Motor neuron (in vitro differentiated cells): ENCODE data around the gene TENT5C. TPM values are rescaled to one million over a fixed set of nuclear protein-coding genes. Genes with fewer than 3 reads are reported as not detected.

Experiments
- ATAC-seq, 8 experiments: fragments of 200-7000 bp; cut with Tn5 transposase; replicated peaks in 6 of 8; 2 replicates each; pipeline ENCODE4 v1.8.0; 2021; ENCODE audit warnings: mild to moderate bottlenecking in 8 of 8, moderate library complexity in 8 of 8
- H3K27ac ChIP-seq, 2 donors: fragments of 250-450 bp; sonication (Bioruptor Pico); 2 replicates each; pipeline ENCODE4 v1.9.0; 2021; ENCODE audit warnings: antibody characterized with exemption in 2 of 2, mild to moderate bottlenecking in 2 of 2, moderate library complexity in 1 of 2
- H3K4me1 ChIP-seq, 2 donors: fragments of 250-450 bp; sonication (Bioruptor Pico); replicated peaks in 1 of 2; 2 replicates each; pipeline ENCODE4 v1.6.1; 2021; ENCODE audit warnings: antibody characterized with exemption in 2 of 2, mild to moderate bottlenecking in 2 of 2, moderate library complexity in 1 of 2
- H3K4me3 ChIP-seq, 5 donors: fragments of 250-450 bp; sonication (Bioruptor Pico); 2 replicates each; pipeline ENCODE4 v1.9.0; 2021; ENCODE audit warnings: antibody characterized with exemption in 5 of 5, mild to moderate bottlenecking in 5 of 5, moderate library complexity in 4 of 5
- WGBS, 10 experiments: fragments of 450-650 bp; shearing (Covaris generic); methylation state at CpG; one replicate each; pipeline ENCODE4 v1.0.0; 2022; 5-methylcytosine and 5-hydroxymethylcytosine counted together
- in situ Hi-C, 9 experiments: fragments of 400-800 bp; cut with MboI; loops; one replicate each; pipeline ENCODE4 v1.15.0; 2021; ENCODE audit warnings: low sequenced_read_pairs in 9 of 9, low pct_unique_long_range_greater_than_20kb in 2 of 9; ENCODE audit not compliant: unreplicated experiment in 9 of 9
- total RNA-seq, 8 experiments: library from RNA; unstranded; fragments of 300-600 nt; gene quantifications; 2 replicates each; pipeline versions ENCODE4 v1.2.3 to v1.2.4, GENCODE V29; 2022

Gene TENT5C
- total RNA-seq, 8 experiments from 2014 or later, result 0.05 to 1.4 (median 0.56) TPM

- no peaks in the 10 kb centered on the region for H3K4me1 ChIP-seq
- no peak overlapping the region for H3K27ac ChIP-seq
- 0 to 95% (median 78%) methylated on average over 1 to 13 of the region's 13 CpGs; no CpG with 5 or more reads in 2 of the 10 experiments for WGBS, 10 experiments
- no peak overlapping the region for H3K4me3 ChIP-seq
- ATAC-seq, result no peak
- in situ Hi-C loops, result no loop called here
Observed at GRCh38 chr1:117586747-117587498, 18.9 kb upstream of the TENT5C start.

- Histone ChIP-seq H3K27ac (no peak overlapping the region), H3K4me1 (no peaks in the 10 kb centered on the region), H3K4me3 (no peak overlapping the region)
- in situ Hi-C loops, result no loop called here
- peak in 2 of 8 experiments; percentile 21 to 35 for ATAC-seq
- WGBS, 10 experiments, result 57 to 92% (median 87%) methylated on average over 2 to 11 of the region's 14 CpGs; no CpG with 5 or more reads in 3 of the 10 experiments
Observed at GRCh38 chr1:117587499-117588356, 18.1 kb upstream of the TENT5C start.

- H3K27ac ChIP-seq, result no peak overlapping the region
- H3K4me1 ChIP-seq, result no peaks in the 10 kb centered on the region
- WGBS, 10 experiments, result 77 to 100% (median 95%) methylated on average over 1 to 2 of the region's 2 CpGs; no CpG with 5 or more reads in 4 of the 10 experiments
- no peak for ATAC-seq
- H3K4me3 ChIP-seq, result no peak overlapping the region
- in situ Hi-C loops, result no loop called here
Observed at GRCh38 chr1:117589544-117589943, 16.3 kb upstream of the TENT5C start.

GRCh38 chr1:117590273-117590925 lies 15.4 kb upstream of the TENT5C start:
- in situ Hi-C loops, result no loop called here
- H3K27ac ChIP-seq, result no peak overlapping the region
- WGBS, 10 experiments, result 0 to 57% (median 41%) methylated on average over 1 to 7 of the region's 7 CpGs; no CpG with 5 or more reads in 2 of the 10 experiments
- H3K4me1 ChIP-seq, result no peaks in the 10 kb centered on the region
- peak in 4 of 8 experiments; percentile 41 to 99 (median 98) for ATAC-seq
- no peak overlapping the region for H3K4me3 ChIP-seq

- H3K4me3 ChIP-seq, result no peak overlapping the region
- H3K27ac ChIP-seq, result no peak overlapping the region
- ATAC-seq, result no peak
- in situ Hi-C loops, result no loop called here
- WGBS, 10 experiments, result 80 to 100% (median 83%) methylated on average over 1 to 2 of the region's 3 CpGs; no CpG with 5 or more reads in 5 of the 10 experiments
- no peaks in the 10 kb centered on the region for H3K4me1 ChIP-seq
Observed at GRCh38 chr1:117591252-117591651, 14.6 kb upstream of the TENT5C start.

GRCh38 chr1:117592155-117592554 lies 13.7 kb upstream of the TENT5C start:
- 69 to 100% (median 82%) methylated on average over 1 to 7 of the region's 9 CpGs; no CpG with 5 or more reads in 5 of the 10 experiments for WGBS, 10 experiments
- Histone ChIP-seq H3K4me1 (no peaks in the 10 kb centered on the region), H3K4me3 (no peak overlapping the region), H3K27ac (no peak overlapping the region)
- ATAC-seq, result no peak
- in situ Hi-C loops, result no loop called here

GRCh38 chr1:117594261-117594990 lies 11.4 kb upstream of the TENT5C start:
- 0 to 93% (median 81%) methylated on average over 1 to 6 of the region's 8 CpGs; no CpG with 5 or more reads in 1 of the 10 experiments for WGBS, 10 experiments
- H3K4me1 ChIP-seq, result no peaks in the 10 kb centered on the region
- no peak overlapping the region for H3K4me3 ChIP-seq
- no peak overlapping the region for H3K27ac ChIP-seq
- no peak for ATAC-seq
- in situ Hi-C loops, result no loop called here

- no peak overlapping the region for H3K27ac ChIP-seq
- ATAC-seq, result no peak
- H3K4me1 ChIP-seq, result no peaks in the 10 kb centered on the region
- in situ Hi-C loops, result no loop called here
- H3K4me3 ChIP-seq, result no peak overlapping the region
- 14 to 100% (median 65%) methylated on average over 1 to 5 of the region's 5 CpGs for WGBS, 10 experiments
Observed at GRCh38 chr1:117596023-117596720, 9.7 kb upstream of the TENT5C start.

- no peak overlapping the region for H3K4me3 ChIP-seq
- in situ Hi-C loops, result no loop called here
- 20 to 100% (median 80%) methylated on average over 1 to 6 of the region's 6 CpGs; no CpG with 5 or more reads in 2 of the 10 experiments for WGBS, 10 experiments
- no peak for ATAC-seq
- no peak overlapping the region for H3K27ac ChIP-seq
- no peaks in the 10 kb centered on the region for H3K4me1 ChIP-seq
Observed at GRCh38 chr1:117598489-117598888, 7.4 kb upstream of the TENT5C start.

- in situ Hi-C loops, result loop anchor here in 1 of 9 experiments (10.0 kb wide), 1 partner anchor 45 kb away; no protein-coding TSS in a partner anchor
- no peaks in the 10 kb centered on the region for H3K4me1 ChIP-seq
- 17 to 88% (median 85%) methylated on average over 1 to 14 of the region's 16 CpGs; no CpG with 5 or more reads in 1 of the 10 experiments for WGBS, 10 experiments
- peak in 2 of 8 experiments; percentile 22 to 54 for ATAC-seq
- H3K27ac ChIP-seq, result no peak overlapping the region
- no peak overlapping the region for H3K4me3 ChIP-seq
Observed at GRCh38 chr1:117599286-117600221, 6.3 kb upstream of the TENT5C start.

- 40 to 100% (median 85%) methylated on average over 1 to 7 of the region's 7 CpGs; no CpG with 5 or more reads in 2 of the 10 experiments for WGBS, 10 experiments
- Histone ChIP-seq H3K4me3 (no peak overlapping the region), H3K4me1 (no peaks in the 10 kb centered on the region), H3K27ac (no peak overlapping the region)
- no peak for ATAC-seq
- in situ Hi-C loops, result loop anchor here in 1 of 9 experiments (10.0 kb wide), 1 partner anchor 46 kb away; no protein-coding TSS in a partner anchor
Observed at GRCh38 chr1:117600325-117600943, 5.4 kb upstream of the TENT5C start.
